Measurements from ENCODE around the gene CAP2.

The CAP2 gene

DNA sequence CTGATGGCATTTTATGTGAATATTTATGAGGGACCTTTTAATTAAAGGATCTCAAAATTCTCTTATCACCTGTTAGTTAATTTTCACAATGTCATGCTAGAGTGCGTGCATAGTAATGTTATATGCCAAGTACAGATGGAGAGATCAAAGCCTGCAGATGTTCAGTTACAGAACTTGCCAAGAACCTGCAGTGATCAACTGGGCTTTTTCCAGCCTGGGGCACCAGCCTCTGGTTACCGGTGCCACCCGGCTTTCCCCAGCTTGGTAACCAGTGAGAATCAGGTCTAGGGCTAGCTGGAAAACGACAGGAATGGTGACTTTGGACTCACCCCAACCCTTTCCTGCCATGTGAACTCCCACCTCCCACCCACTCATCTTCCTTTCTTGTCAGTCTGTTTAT is 91.8 kb downstream of the CAP2 start:
- no peak for TF ChIP-seq EP300 (IDR thresholded peaks at IDR 0.05; ENCODE audit: borderline replicate concordance)
- TF ChIP-seq, protein P1, sequence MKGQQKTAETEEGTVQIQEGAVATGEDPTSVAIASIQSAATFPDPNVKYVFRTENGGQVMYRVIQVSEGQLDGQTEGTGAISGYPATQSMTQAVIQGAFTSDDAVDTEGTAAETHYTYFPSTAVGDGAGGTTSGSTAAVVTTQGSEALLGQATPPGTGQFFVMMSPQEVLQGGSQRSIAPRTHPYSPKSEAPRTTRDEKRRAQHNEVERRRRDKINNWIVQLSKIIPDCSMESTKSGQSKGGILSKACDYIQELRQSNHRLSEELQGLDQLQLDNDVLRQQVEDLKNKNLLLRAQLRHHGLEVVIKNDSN (IDR thresholded peaks at IDR 0.05), result no peak
- TF ChIP-seq YY1 (IDR thresholded peaks at IDR 0.05; ENCODE audit: low read depth), result no peak
- no peak for TF ChIP-seq FOXM1 (IDR thresholded peaks at IDR 0.05; ENCODE audit: borderline replicate concordance, low read depth)
- no peak for TF ChIP-seq RAD21 (IDR thresholded peaks at IDR 0.05; ENCODE audit: low read depth)
- no peak for TF ChIP-seq CEBPB (IDR thresholded peaks at IDR 0.05)
- TF ChIP-seq, protein P2, sequence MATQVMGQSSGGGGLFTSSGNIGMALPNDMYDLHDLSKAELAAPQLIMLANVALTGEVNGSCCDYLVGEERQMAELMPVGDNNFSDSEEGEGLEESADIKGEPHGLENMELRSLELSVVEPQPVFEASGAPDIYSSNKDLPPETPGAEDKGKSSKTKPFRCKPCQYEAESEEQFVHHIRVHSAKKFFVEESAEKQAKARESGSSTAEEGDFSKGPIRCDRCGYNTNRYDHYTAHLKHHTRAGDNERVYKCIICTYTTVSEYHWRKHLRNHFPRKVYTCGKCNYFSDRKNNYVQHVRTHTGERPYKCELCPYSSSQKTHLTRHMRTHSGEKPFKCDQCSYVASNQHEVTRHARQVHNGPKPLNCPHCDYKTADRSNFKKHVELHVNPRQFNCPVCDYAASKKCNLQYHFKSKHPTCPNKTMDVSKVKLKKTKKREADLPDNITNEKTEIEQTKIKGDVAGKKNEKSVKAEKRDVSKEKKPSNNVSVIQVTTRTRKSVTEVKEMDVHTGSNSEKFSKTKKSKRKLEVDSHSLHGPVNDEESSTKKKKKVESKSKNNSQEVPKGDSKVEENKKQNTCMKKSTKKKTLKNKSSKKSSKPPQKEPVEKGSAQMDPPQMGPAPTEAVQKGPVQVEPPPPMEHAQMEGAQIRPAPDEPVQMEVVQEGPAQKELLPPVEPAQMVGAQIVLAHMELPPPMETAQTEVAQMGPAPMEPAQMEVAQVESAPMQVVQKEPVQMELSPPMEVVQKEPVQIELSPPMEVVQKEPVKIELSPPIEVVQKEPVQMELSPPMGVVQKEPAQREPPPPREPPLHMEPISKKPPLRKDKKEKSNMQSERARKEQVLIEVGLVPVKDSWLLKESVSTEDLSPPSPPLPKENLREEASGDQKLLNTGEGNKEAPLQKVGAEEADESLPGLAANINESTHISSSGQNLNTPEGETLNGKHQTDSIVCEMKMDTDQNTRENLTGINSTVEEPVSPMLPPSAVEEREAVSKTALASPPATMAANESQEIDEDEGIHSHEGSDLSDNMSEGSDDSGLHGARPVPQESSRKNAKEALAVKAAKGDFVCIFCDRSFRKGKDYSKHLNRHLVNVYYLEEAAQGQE (IDR thresholded peaks at IDR 0.05; ENCODE audit: low read depth), result no peak
- TF ChIP-seq, protein P3, sequence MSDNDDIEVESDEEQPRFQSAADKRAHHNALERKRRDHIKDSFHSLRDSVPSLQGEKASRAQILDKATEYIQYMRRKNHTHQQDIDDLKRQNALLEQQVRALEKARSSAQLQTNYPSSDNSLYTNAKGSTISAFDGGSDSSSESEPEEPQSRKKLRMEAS (IDR thresholded peaks at IDR 0.05), result no peak
- TF ChIP-seq EGR1 (IDR thresholded peaks at IDR 0.05), result no peak
- TF ChIP-seq ZBTB7A (IDR thresholded peaks at IDR 0.05; ENCODE audit: low read depth), result no peak
- no peak for TF ChIP-seq TCF12 (IDR thresholded peaks at IDR 0.05; ENCODE audit: low read depth)
- no peak for TF ChIP-seq CREB1 (IDR thresholded peaks at IDR 0.05; ENCODE audit: low read depth)
- TF ChIP-seq NFIC (IDR thresholded peaks at IDR 0.05), result no peak

DNA sequence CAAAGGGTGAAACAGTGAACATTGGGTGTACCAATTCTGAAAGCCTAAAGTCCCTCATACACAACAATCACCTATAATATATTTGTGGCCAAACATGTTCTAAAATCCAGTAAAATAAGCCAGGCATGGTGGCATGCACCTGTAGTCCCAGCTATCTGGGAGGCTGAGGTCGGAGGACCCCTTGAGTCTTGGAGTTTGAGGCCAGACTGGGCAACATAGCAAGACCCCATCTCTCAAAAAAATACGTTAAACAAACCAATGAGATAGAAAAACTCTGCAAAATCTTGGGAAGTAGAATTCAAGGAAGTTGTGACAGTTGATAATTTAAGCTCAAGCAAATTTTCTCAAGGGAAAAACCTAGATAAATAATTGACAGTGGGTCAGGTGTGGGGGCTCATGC is 92.6 kb downstream of the CAP2 start:
- no peak for TF ChIP-seq TAF1 (IDR thresholded peaks at IDR 0.05; ENCODE audit: low read depth)
- TF ChIP-seq EP300 (IDR thresholded peaks at IDR 0.05; ENCODE audit: borderline replicate concordance), result no peak
- TF ChIP-seq TCF12 (IDR thresholded peaks at IDR 0.05; ENCODE audit: low read depth), result no peak
- TF ChIP-seq TEAD4 (IDR thresholded peaks at IDR 0.05), result no peak
- TF ChIP-seq, protein P2 (IDR thresholded peaks at IDR 0.05; ENCODE audit: low read depth), result no peak
- no peak for TF ChIP-seq YY1 (IDR thresholded peaks at IDR 0.05; ENCODE audit: low read depth)
- TF ChIP-seq ZBTB7A (IDR thresholded peaks at IDR 0.05; ENCODE audit: low read depth), result no peak
- TF ChIP-seq RAD21 (IDR thresholded peaks at IDR 0.05; ENCODE audit: low read depth), result no peak
- TF ChIP-seq CREB1 (IDR thresholded peaks at IDR 0.05; ENCODE audit: low read depth), result no peak
- TF ChIP-seq, protein P3 (IDR thresholded peaks at IDR 0.05), result no peak
- TF ChIP-seq, protein P1 (IDR thresholded peaks at IDR 0.05), result no peak
- TF ChIP-seq EGR1 (IDR thresholded peaks at IDR 0.05), result no peak
- TF ChIP-seq CEBPB (IDR thresholded peaks at IDR 0.05), result no peak
- TF ChIP-seq FOXM1 (IDR thresholded peaks at IDR 0.05; ENCODE audit: borderline replicate concordance, low read depth), result no peak
- no peak for TF ChIP-seq NFIC (IDR thresholded peaks at IDR 0.05)

DNA sequence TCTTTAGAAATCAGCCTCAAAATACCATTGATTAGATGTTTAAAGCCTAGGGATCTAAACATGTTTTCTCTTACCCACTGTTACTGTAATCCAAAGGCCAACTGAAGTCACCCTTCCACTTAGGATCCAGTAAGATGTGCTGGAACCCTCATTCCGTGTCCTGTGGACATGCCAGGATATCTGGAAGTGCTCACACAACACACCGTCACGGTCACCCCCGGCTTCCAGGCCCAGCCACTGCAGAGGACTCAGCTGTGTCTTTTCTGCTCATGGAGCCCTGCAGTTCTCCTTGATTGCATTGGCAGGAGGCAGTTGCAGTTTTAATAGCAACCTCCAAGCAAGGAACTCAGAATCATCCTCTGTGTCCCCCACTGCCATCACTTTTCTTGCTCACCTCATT is 93.3 kb downstream of the CAP2 start:
- TF ChIP-seq NFIC (IDR thresholded peaks at IDR 0.05) (no peak), TAF1 (IDR thresholded peaks at IDR 0.05; ENCODE audit: low read depth) (no peak), CREB1 (IDR thresholded peaks at IDR 0.05; ENCODE audit: low read depth) (no peak), TEAD4 (IDR thresholded peaks at IDR 0.05) (no peak), RAD21 (IDR thresholded peaks at IDR 0.05; ENCODE audit: low read depth) (no peak), ZBTB7A (IDR thresholded peaks at IDR 0.05; ENCODE audit: low read depth) (no peak), EGR1 (IDR thresholded peaks at IDR 0.05) (no peak)
- TF ChIP-seq, protein P3 (IDR thresholded peaks at IDR 0.05), result no peak
- TF ChIP-seq, protein P1 (IDR thresholded peaks at IDR 0.05), result no peak
- TF ChIP-seq, protein P2 (IDR thresholded peaks at IDR 0.05; ENCODE audit: low read depth), result no peak

DNA sequence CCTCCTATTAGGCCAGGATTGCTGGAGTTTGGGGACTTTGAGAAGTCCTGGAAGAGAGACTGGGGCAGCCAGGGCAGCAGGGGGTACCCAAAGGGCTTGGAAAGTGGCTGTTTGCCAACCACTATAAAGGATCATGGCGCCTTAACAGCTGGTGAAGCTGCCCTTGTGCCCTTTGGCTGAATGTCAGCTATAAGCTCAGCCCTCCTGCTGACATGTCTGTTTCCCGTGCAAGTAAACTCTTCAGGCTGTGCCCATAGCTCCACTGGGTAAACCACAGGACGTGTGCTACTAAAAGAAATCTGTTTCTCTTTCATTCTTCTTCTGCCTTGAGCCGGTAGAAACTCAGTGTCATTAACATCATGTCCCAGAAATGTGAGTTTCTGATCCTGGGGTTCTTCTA is 97.3 kb downstream of the CAP2 start:
- TF ChIP-seq TAF1 (IDR thresholded peaks at IDR 0.05; ENCODE audit: low read depth) (no peak), NFIC (IDR thresholded peaks at IDR 0.05) (peak; percentile 43; the same call in 1 of the 2 replicates), YY1 (IDR thresholded peaks at IDR 0.05; ENCODE audit: low read depth) (no peak), TCF12 (IDR thresholded peaks at IDR 0.05; ENCODE audit: low read depth) (0 out of 2 replicates have a peak, but pooled peaks have one; percentile 18)
- TF ChIP-seq, protein P3 (IDR thresholded peaks at IDR 0.05), result no peak
